Liver (tissue), 9 donors: Measurements from ENCODE around the gene HAVCR1. TPM values are rescaled to one million over a fixed set of nuclear protein-coding genes. Genes with fewer than 3 reads are reported as not detected.

Experiments
- DNase-seq: peaks from one replicate; pipeline ENCODE4 v3.0.0-alpha.2; 2017; ENCODE audit warnings: low spot score
- H3K27ac ChIP-seq, 2 donors: one replicate each; pipeline ENCODE4 v1.7.0; 2013; ENCODE audit warnings: inconsistent platforms in 2 of 2, low read length in 2 of 2, control low read depth in 1 of 2, low read depth in 1 of 2, mild to moderate bottlenecking in 1 of 2
- H3K27me3 ChIP-seq, 4 donors: one replicate each; pipeline versions ENCODE4 v1.6.1 to v1.7.0; 2013; ENCODE audit warnings: low read length in 3 of 4, inconsistent platforms in 1 of 4, mild to moderate bottlenecking in 1 of 4, moderate library complexity in 1 of 4; ENCODE audit not compliant: control insufficient read depth in 4 of 4, insufficient read depth in 4 of 4
- H3K36me3 ChIP-seq, 4 donors: one replicate each; pipeline versions ENCODE4 v1.6.1 to v1.7.0; 2013; ENCODE audit warnings: low read length in 3 of 4, mild to moderate bottlenecking in 3 of 4, low read depth in 1 of 4, moderate library complexity in 1 of 4; ENCODE audit not compliant: control insufficient read depth in 4 of 4, insufficient read depth in 3 of 4
- H3K4me1 ChIP-seq, 4 donors: one replicate each; pipeline versions ENCODE4 v1.6.1 to v1.7.0; 2013; ENCODE audit warnings: low read length in 3 of 4, mild to moderate bottlenecking in 3 of 4, moderate library complexity in 1 of 4; ENCODE audit not compliant: control insufficient read depth in 4 of 4, insufficient read depth in 4 of 4
- H3K4me3 ChIP-seq, 3 donors: one replicate each; pipeline versions ENCODE4 v1.6.1 to v1.7.0; 2013; ENCODE audit warnings: low read length in 3 of 3, control low read depth in 1 of 3, low read depth in 1 of 3, mild to moderate bottlenecking in 1 of 3
- H3K9ac ChIP-seq, 2 donors: one replicate each; pipeline ENCODE4 v1.7.0; 2013; ENCODE audit warnings: low read length in 2 of 2, mild to moderate bottlenecking in 2 of 2, moderate library complexity in 2 of 2, control low read depth in 1 of 2, low read depth in 1 of 2
- H3K9me3 ChIP-seq, 4 donors: one replicate each; pipeline versions ENCODE4 v1.6.1 to v1.7.0; 2013; ENCODE audit warnings: low read length in 3 of 4; ENCODE audit not compliant: control insufficient read depth in 4 of 4
- EGR1 ChIP-seq, 2 donors: IDR thresholded peaks; 2 replicates each; pipeline ENCODE4 v1.6.1; 2016 to 2018; ENCODE audit warnings: antibody characterized with exemption in 2 of 2, low read depth in 2 of 2
- FOXA1 ChIP-seq: IDR thresholded peaks from 2 replicates; pipeline ENCODE4 v1.6.1; 2016; ENCODE audit warnings: antibody characterized with exemption
- HNF4A ChIP-seq, 2 donors: conservative IDR thresholded peaks; 2 replicates each; pipeline ENCODE4 v1.6.1; 2016; ENCODE audit warnings: antibody characterized with exemption in 2 of 2, mild to moderate bottlenecking in 2 of 2
- JUND ChIP-seq, 2 donors: IDR thresholded peaks; 2 replicates each; pipeline ENCODE4 v1.6.1; 2016; ENCODE audit warnings: antibody characterized with exemption in 2 of 2
- NR2F2 ChIP-seq: IDR thresholded peaks from 2 replicates; pipeline ENCODE4 v1.6.1; 2016; ENCODE audit warnings: antibody characterized with exemption
- RAD21 ChIP-seq, 2 donors: IDR thresholded peaks; 2 replicates each; pipeline ENCODE4 v1.6.1; 2016; ENCODE audit warnings: antibody characterized with exemption in 2 of 2, mild to moderate bottlenecking in 2 of 2
- RXRA ChIP-seq, 2 donors: IDR thresholded peaks; 2 replicates each; pipeline ENCODE4 v1.6.1; 2017 to 2018; ENCODE audit warnings: antibody characterized with exemption in 2 of 2, mild to moderate bottlenecking in 1 of 2
- WGBS: extraction: QIAGEN DNeasy Blood & Tissue Kit; methylation state at CpG from one replicate; pipeline ENCODE4 v1.1.7; 2013; 5-methylcytosine and 5-hydroxymethylcytosine counted together
- polyA plus RNA-seq, 2 donors: library from polyadenylated mRNA; stranded (reverse) in 1 of 2; unstranded in 1 of 2; fragments of 200-250 nt in 1 of 2; fragments of >200 nt in 1 of 2; fragmentation: Nextera tagmentation in 1 of 2; extraction: Ambion mirVana in 1 of 2; gene quantifications; one replicate each; pipeline versions ENCODE4 v1.2.1 to v1.2.3, GENCODE V29; 2013 to 2015
- total RNA-seq, 2 donors: library from RNA; depleted of rRNA; stranded (reverse); fragments of >200 nt; gene quantifications; one replicate each; pipeline ENCODE4 v1.2.3, GENCODE V29; 2014
- TF ChIP-seq, protein P1 (sequence below): fragments of 150-350 bp; IDR thresholded peaks from 2 replicates; pipeline ENCODE4 v1.5.1; 2017; ENCODE audit warnings: improper control_type of control experiment, low read depth, low read length; ENCODE audit not compliant: missing input control
- TF ChIP-seq, protein P2 (sequence below): IDR thresholded peaks from 2 replicates; pipeline ENCODE4 v1.6.1; 2016; ENCODE audit warnings: antibody characterized with exemption, mild to moderate bottlenecking
- TF ChIP-seq, protein P3 (sequence below): IDR thresholded peaks from 2 replicates; pipeline ENCODE4 v1.6.1; 2016; ENCODE audit warnings: antibody characterized with exemption
- TF ChIP-seq, protein P4 (sequence below): IDR thresholded peaks from 2 replicates; pipeline ENCODE4 v1.6.1; 2016; ENCODE audit warnings: antibody characterized with exemption
- donor health status: healthy.
- donor health status: healthy.
- donor health status: healthy.
- donor health status: healthy.
- donor health status: healthy.

HAVCR1 gene
- total and polyA plus RNA-seq, 4 donors: 0.07 to 2.8 (median 0.17) TPM; not detected in 1

DNA sequence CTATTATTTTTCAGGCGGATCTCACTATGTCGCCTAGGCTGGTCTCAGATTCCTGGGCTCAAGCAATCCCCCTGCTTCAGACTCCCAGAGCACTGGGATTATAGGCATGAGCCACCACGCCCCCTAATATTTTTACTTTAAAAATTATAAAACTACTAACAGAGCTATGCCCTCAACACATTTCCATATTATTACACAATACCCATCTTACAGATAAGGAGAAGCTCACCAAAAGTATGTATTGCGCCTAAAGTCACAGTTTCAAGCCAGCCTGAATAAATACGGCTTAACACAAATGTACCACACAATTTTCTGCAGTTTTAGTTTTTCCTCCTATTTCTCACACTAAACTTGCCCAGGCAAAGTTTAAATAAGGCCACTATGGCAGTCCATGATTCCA is 9.9 kb upstream of the HAVCR1 start:
- Histone ChIP-seq H3K9me3 (no peaks in the 10 kb centered on the region), H3K4me1 (peaks cover 0 to 1% (median 0%) of the 10 kb centered on the region in 4 donors), H3K27me3 (no peaks in the 10 kb centered on the region), H3K4me3 (no peak overlapping the region), H3K9ac (no peak overlapping the region), H3K27ac (no peak overlapping the region), H3K36me3 (no peaks in the 10 kb centered on the region)
- TF ChIP-seq, protein P1, sequence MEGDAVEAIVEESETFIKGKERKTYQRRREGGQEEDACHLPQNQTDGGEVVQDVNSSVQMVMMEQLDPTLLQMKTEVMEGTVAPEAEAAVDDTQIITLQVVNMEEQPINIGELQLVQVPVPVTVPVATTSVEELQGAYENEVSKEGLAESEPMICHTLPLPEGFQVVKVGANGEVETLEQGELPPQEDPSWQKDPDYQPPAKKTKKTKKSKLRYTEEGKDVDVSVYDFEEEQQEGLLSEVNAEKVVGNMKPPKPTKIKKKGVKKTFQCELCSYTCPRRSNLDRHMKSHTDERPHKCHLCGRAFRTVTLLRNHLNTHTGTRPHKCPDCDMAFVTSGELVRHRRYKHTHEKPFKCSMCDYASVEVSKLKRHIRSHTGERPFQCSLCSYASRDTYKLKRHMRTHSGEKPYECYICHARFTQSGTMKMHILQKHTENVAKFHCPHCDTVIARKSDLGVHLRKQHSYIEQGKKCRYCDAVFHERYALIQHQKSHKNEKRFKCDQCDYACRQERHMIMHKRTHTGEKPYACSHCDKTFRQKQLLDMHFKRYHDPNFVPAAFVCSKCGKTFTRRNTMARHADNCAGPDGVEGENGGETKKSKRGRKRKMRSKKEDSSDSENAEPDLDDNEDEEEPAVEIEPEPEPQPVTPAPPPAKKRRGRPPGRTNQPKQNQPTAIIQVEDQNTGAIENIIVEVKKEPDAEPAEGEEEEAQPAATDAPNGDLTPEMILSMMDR: no peak
- TF ChIP-seq NR2F2 (no peak), RXRA (IDR thresholded peaks at IDR 0.05) (no peak)
- WGBS: 94% methylated on average over 5 of the region's 5 CpGs
- DNase-seq: no peak

DNA sequence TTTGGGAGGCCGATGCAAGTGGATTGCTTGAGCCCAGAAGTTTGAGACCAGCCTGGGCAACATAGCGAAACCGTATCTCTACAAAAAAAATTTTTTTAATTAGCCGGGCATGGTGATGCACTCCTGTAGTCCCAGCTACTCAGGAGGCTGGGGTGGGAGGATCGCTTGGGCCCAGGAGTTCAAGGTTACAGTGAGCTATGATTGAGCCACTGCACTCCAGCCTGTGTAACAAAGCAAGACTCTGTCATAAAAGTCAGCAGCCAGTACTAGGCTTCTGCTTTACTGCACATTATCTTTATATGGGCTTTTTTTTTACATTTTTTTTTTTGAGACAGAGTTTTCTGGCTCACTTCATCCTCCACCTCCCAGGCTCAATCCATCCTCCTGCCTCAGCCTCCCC is 9.4 kb upstream of the HAVCR1 start:
- DNase-seq: no peak
- no peak overlapping the region for H3K4me3 ChIP-seq
- WGBS: 95% methylated on average over 5 of the region's 5 CpGs
- H3K9me3 ChIP-seq: no peaks in the 10 kb centered on the region
- H3K27me3 ChIP-seq: no peaks in the 10 kb centered on the region
- H3K4me1 ChIP-seq: peaks cover 0 to 1% (median 0%) of the 10 kb centered on the region in 4 donors
- no peak overlapping the region for H3K9ac ChIP-seq
- H3K27ac ChIP-seq: no peak overlapping the region
- TF ChIP-seq, protein P2, sequence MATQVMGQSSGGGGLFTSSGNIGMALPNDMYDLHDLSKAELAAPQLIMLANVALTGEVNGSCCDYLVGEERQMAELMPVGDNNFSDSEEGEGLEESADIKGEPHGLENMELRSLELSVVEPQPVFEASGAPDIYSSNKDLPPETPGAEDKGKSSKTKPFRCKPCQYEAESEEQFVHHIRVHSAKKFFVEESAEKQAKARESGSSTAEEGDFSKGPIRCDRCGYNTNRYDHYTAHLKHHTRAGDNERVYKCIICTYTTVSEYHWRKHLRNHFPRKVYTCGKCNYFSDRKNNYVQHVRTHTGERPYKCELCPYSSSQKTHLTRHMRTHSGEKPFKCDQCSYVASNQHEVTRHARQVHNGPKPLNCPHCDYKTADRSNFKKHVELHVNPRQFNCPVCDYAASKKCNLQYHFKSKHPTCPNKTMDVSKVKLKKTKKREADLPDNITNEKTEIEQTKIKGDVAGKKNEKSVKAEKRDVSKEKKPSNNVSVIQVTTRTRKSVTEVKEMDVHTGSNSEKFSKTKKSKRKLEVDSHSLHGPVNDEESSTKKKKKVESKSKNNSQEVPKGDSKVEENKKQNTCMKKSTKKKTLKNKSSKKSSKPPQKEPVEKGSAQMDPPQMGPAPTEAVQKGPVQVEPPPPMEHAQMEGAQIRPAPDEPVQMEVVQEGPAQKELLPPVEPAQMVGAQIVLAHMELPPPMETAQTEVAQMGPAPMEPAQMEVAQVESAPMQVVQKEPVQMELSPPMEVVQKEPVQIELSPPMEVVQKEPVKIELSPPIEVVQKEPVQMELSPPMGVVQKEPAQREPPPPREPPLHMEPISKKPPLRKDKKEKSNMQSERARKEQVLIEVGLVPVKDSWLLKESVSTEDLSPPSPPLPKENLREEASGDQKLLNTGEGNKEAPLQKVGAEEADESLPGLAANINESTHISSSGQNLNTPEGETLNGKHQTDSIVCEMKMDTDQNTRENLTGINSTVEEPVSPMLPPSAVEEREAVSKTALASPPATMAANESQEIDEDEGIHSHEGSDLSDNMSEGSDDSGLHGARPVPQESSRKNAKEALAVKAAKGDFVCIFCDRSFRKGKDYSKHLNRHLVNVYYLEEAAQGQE: no peak
- TF ChIP-seq RXRA (IDR thresholded peaks at IDR 0.05): no peak
- TF ChIP-seq RAD21 (IDR thresholded peaks at IDR 0.05): no peak
- TF ChIP-seq, protein P3, sequence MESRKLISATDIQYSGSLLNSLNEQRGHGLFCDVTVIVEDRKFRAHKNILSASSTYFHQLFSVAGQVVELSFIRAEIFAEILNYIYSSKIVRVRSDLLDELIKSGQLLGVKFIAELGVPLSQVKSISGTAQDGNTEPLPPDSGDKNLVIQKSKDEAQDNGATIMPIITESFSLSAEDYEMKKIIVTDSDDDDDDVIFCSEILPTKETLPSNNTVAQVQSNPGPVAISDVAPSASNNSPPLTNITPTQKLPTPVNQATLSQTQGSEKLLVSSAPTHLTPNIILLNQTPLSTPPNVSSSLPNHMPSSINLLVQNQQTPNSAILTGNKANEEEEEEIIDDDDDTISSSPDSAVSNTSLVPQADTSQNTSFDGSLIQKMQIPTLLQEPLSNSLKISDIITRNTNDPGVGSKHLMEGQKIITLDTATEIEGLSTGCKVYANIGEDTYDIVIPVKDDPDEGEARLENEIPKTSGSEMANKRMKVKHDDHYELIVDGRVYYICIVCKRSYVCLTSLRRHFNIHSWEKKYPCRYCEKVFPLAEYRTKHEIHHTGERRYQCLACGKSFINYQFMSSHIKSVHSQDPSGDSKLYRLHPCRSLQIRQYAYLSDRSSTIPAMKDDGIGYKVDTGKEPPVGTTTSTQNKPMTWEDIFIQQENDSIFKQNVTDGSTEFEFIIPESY: no peak
- TF ChIP-seq, protein P4, sequence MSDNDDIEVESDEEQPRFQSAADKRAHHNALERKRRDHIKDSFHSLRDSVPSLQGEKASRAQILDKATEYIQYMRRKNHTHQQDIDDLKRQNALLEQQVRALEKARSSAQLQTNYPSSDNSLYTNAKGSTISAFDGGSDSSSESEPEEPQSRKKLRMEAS: no peak
- TF ChIP-seq, protein P1: no peak
- TF ChIP-seq HNF4A (conservative IDR thresholded peaks at IDR 0.05): no peak
- no peak for TF ChIP-seq FOXA1
- TF ChIP-seq JUND (IDR thresholded peaks at IDR 0.05): no peak
- TF ChIP-seq NR2F2: no peak
- no peak for TF ChIP-seq EGR1 (IDR thresholded peaks at IDR 0.05; ENCODE audit: low read depth in 2 of 2)
- no peaks in the 10 kb centered on the region for H3K36me3 ChIP-seq
